GM18517 (cell line): ENCODE data around the gene AMPH.
A peak's percentile ranks its signal among the peaks of the same experiment; 100 is the strongest.
"Not testable (repeated sequence)": the region's sequence is repeated elsewhere in the genome, so short reads cannot be mapped to it uniquely, and the experiment has no call there.

ENCODE experiments used
- ATAC-seq: cut with Tn5 transposase; IDR thresholded peaks from one replicate; pipeline ENCODE4 v1.9.1; 2021; ENCODE audit warnings: mild to moderate bottlenecking, moderate library complexity; ENCODE audit not compliant: unreplicated experiment

AMPH gene

DNA sequence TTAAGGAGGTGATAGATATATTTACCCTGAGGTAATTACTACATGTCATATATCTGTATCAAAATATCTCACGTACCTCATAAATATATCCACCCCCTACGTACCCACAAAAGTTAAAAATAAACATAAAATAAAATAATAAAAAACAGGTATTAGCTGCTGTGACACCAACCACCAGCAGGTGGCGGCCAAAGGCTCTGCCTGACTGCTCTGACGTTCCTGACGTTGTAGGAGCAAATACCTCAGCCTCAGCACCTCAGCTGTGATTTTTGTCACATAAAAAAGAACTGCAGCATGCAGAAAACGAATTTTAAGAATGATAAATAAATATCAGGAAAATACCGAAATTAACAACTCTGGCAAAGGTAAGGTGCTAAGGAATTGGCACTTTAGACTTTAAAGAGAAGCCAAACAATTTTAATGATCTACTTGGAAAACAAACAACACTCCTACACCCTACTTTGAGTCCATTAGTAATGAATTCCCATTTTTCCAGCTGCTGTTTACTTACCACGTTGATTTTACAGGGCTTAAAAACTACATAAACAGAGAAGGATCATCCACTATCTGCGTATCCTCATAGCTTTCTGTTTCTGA lies 232.3 kb downstream of the AMPH start:
- ATAC-seq: no peak

- no peak for ATAC-seq
Observed at GRCh38 chr7:38396852-38397251, 234.3 kb downstream of the AMPH start.

DNA sequence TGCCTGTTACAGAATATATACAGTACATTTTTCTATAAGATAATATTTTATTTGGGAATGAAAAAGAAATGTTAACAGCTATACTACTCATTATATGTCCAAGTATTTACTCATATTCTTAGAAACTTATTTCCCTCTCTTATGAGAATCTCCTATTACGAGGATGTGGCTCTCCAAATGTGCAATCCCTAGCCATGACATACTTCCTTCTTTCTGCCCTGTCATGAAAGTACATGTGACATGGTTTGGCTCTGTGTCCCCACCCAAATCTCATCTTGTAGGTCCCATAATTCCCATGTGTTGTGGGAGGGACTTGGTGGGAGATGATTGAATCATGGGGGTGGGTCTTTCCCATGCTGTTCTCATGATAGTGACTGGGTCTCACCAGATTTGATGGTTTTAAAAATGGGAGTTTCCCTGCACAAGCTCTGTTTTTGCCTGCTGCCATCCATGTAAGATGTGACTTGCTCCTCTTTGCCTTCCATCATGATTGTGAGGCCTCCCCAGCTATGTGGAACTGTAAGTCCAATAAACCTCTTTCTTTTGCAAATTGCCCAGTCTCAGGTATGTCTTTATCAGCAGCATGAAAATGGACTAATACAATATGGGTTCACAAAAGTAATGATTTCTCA lies 235.1 kb downstream of the AMPH start:
- not testable (repeated sequence) for ATAC-seq

DNA sequence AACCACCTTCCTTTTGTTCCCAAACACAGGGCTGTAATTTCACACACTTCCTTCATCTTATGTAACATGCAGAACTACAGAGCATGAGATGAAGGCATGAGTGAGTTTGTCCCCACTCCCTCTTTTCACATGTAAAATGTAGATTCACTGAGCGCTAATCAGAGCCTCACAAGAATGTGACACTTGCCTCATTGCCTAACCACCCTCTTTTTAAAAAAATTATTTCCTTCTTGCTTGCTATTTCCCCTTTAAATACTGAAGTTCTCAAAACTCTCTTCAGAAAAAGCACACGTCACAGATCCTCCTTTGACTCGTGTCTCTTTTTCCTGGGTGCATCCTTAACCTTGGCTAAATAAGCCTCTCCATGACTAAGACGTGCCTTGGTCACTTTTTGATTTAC lies 236.5 kb downstream of the AMPH start:
- no peak for ATAC-seq

DNA sequence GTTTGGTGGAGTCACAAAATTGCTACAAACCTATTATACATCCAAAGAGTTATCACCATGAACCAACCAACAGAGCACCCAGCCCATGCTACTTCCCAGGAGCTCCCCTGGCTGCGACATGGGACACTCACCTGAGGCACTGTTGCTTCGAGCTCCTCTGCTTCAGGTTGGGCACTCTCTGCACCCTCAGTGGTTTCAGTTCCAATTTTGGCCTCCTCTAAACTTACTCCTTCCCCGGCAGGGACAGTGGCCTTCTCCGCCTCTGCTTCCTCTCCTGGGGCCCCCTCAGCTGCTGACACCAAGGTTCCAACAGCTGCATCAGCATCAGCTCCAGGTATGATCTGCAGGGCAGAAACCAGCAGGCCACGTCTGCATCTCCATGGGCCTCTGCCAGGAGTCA lies 237.3 kb downstream of the AMPH start:
- peak; percentile 78 for ATAC-seq

GRCh38 chr7:38391751-38392150 lies 239.4 kb downstream of the AMPH start:
- ATAC-seq: no peak

GRCh38 chr7:38385682-38386081 lies 245.5 kb downstream of the AMPH start:
- ATAC-seq: no peak

GRCh38 chr7:38383281-38383680 lies 247.9 kb downstream of the AMPH start:
- no peak for ATAC-seq

GRCh38 chr7:38382684-38383083 lies 248.5 kb downstream of the AMPH start:
- no peak for ATAC-seq

DNA sequence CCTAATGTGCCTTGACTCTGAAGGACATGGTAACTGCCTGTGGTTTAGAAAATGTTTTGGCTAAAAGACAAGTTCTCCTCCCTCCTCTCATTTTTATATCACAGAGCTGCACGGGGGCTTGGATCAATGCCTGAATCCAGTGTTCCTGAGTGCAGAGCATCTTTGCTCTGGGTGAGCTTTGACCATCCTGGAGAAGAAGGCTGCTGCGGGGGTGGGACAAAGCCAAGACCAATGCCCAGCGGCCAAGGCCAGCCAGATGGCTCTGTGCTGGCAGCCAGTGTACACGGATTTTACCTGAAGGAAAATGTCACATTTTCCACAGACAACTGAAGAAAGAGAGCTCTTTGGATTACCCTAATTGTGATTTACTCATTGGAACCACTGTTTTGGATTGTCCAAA lies 255.7 kb downstream of the AMPH start:
- ATAC-seq: no peak

- no peak for ATAC-seq
Observed at GRCh38 chr7:38374507-38374906, 256.7 kb downstream of the AMPH start.

GRCh38 chr7:38373155-38373554 lies 258.0 kb downstream of the AMPH start:
- no peak for ATAC-seq

DNA sequence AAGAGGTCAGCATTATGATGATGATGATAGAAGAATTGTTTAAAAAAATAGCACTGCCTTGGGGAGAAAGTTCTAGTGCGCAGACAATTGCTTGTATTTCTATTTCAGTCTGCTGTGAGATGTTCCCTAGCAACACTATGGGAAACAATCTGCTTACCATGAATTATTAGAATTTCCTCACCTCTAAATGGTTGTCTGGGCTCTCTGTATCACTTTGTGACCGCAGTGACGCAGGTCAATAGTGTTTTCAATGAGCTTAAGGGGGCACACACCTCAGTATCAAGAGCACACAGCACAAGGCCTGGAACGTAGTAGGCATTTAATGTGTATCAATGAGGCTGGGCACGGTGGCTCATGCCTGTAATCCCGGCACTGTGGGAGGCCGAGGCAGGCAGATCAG lies 258.9 kb downstream of the AMPH start:
- ATAC-seq: no peak

DNA sequence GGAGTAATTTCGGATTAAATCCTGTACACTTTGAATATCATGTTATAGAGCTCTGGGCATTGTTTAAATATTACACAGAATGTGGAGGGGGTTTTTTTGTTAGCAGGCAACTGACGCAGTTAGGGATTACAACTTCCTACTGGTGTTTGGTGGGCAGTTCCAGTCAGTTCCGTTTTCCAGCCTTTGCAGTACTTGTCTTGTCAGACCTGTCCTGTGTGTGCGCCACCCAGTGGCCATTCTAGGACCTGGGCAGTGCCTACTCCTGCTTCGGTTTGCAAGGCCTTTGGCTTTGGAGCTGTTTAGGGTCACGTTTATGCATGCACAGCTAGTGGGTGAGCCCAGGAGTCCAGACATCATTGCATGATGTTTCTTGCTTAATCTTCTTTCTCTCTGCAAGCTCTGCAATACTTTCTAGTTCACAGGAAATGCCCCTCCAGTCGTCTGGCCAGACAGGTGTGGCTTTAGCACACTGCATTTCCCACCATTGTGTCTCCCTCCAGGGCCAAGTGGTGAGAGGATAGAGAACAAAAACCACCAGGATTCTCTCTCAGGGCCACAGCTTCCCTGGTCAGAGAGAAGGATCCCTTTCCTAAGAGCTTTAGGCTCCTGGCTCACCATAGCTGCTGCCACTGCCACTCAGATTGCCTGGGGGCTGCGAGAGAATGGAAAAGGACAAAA lies 261.2 kb downstream of the AMPH start:
- ATAC-seq: peak; percentile 76

GRCh38 chr7:38368191-38368605 lies 263.0 kb downstream of the AMPH start:
- ATAC-seq: no peak

- ATAC-seq: peak; percentile 72
Observed at GRCh38 chr7:38367301-38367890, 263.8 kb downstream of the AMPH start.

DNA sequence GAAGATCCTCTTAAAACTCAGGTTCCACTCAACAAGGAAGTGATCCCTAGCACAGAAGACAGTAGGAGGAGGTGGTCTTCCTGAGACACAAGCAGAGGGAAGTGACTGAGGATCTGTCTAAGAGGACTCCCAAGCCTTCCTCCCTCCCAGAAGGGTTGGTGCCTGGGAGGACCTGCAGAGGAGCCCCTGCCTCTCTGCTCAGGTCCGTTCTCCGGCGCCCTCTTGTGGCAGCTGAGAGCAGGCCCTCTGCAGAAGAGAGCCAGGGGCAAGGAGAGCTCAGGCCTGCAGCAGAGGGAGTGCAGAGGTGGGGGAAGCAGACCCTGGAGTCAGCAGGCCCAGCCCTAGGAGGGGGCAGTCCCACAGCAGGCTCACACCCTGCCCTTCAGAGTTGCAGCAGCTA lies 267.8 kb downstream of the AMPH start:
- not testable (repeated sequence) for ATAC-seq

GRCh38 chr7:38362611-38363237 lies 268.4 kb downstream of the AMPH start:
- ATAC-seq: peak; percentile 29

GRCh38 chr7:38360776-38361175 lies 270.4 kb downstream of the AMPH start:
- no peak for ATAC-seq

DNA sequence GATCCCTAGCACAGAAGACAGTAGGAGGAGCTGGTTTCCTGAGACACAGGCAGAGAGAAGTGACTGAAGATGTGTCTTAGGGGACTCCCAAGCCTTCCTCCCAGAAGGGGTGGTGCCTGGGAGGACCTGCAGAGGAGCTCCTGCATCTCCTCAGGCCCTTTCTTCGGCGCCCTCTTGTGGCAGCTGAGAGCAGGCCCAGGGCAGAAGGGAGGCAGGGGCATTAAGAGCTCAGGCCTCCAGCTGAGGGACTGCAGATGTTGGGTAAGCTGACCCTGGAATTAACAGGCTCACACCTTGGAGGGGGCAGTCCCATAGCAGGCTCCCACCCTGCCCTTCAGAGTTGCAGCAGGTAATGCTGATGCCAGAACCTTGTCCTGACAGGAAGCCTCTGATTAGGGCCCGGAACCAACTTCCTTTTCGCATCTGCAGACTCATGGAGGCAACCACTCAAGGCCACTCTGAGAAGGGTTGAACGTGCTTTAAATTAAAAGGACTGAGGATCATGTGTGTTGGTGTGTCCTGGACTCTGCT lies 272.0 kb downstream of the AMPH start:
- peak; percentile 69 for ATAC-seq

- ATAC-seq: not testable (repeated sequence)
Observed at GRCh38 chr7:38358273-38358831, 272.8 kb downstream of the AMPH start.
